Middle frontal gyrus (tissue), 1 donor: ENCODE data around the gene ZPLD1.

Source experiments
- DNase-seq: peaks from one replicate; pipeline ENCODE4 v3.0.0-alpha.2; 2015; ENCODE audit warnings: low spot score; ENCODE audit errors: extremely low spot score

The ZPLD1 gene

GRCh38 chr3:102466001-102466400, 31.2 kb downstream of the ZPLD1 start:
- no peak for DNase-seq

DNA sequence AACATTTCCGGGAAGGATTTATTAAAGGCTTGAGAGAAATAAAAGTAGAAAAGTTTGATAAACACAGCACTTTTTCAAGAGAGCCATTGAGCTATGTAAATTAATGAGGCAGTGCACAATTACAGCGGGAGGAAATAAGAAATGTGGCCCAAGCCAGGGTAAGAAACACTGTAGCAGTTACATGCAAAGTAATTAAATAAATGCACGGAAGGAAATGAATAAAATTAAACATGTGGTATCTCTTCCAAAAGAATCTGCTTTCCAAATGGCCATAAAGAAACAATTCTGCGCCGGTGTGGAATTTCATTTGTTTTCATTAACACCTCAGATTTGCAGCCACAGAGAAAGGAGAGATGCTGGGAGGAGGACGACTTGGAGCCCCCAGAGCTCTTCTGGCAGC, 35.3 kb downstream of the ZPLD1 start:
- no peak for DNase-seq

DNA sequence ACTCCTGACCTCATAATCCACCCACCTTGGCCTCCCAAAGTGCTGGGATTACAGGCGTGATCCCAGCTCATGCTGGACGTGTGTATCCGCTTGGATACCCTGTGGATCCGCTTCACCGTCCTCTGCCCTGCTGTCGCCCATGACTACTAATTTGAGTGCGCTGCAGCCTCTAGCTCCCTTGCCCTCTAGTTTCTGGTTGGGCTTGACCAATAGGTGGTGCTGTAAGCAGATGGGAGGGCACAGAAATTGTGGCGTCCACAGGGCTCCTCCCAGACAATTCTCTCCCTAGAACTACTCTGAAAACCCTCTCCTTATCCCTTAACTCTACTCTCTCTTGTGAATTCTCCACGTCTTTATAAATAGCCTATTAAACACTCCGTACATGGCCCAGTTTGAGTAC, 36.2 kb downstream of the ZPLD1 start:
- DNase-seq: no peak

- DNase-seq: no peak
Measured at GRCh38 chr3:102471491-102471890, 36.7 kb downstream of the ZPLD1 start.

GRCh38 chr3:102473648-102474047, 38.8 kb downstream of the ZPLD1 start:
- no peak for DNase-seq

DNA sequence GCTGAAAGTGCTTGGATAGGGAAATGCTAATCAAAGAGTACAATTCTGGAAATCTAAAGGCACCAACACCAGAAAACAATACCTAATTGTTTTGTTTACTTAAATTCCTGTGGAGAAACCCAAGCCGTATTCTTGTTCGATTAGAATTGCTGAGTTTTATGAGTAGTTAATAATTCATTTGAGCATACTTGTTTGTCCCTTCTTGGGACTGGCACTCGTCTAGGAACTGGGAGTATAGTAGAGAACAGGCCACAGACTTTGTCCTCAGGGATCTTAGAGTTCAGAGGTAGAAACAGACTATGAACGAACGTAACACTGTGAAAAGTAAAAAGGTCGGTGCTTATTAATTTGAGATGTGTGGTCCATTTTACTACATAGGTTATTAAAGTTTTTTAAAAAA, 39.4 kb downstream of the ZPLD1 start:
- DNase-seq: no peak

DNA sequence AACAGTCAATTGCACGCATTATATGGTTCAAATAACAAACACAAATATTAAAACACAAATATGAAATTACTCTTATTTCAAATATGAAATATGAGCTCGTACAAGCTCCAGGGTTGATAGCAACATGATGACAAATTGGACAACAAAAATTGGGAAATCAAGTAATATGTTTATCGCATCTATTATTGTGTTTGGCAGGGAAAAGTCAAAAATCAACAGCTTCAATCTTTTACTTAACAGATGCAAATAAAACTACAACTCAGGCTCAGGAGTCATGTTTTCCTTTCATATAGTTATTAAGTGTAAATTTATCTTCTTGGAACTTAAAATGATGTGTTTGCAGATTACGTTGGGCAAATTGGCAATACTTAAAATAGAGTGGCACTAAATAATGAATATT, 41.4 kb downstream of the ZPLD1 start:
- DNase-seq: no peak

- no peak for DNase-seq
Measured at GRCh38 chr3:102478160-102478559, 43.3 kb downstream of the ZPLD1 start.

DNA sequence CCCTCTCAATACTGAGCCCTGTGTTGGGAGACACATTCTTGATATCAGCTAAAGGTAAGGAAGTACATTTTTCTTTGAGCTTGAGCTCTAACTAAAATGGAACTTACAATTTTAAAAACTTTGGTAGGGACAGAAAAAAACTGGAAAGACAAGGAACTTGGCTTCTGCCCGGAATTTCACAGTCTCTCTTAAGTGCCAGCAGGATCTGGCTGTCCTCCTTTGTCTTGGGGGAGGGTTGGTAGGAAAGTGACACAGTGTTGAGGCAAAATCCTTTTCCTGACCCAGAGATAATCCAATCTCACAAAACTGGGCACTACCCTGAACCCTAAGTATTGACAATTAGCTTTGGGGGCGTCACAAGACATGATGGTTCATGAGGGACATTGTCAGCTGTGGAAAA, 45.3 kb downstream of the ZPLD1 start:
- DNase-seq: no peak

DNA sequence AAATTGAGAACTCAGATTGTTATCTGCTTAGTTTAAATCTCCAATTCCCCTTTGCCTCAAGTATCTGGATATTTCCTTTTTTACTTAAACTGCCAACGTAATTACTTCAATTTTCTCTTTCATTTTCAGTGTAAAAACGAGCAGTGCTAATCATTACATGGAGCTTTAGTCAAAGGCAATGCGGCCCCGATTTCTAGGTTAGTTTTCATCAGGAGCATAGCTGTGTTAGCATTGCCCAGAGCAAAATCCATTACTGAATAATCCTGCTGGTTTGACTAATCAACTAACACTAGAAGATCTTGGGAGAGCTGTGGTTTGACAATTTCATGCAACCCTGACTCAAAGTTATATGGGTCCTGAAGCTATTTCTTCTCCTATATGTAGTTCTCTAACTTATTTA, 46.2 kb downstream of the ZPLD1 start:
- DNase-seq: no peak

DNA sequence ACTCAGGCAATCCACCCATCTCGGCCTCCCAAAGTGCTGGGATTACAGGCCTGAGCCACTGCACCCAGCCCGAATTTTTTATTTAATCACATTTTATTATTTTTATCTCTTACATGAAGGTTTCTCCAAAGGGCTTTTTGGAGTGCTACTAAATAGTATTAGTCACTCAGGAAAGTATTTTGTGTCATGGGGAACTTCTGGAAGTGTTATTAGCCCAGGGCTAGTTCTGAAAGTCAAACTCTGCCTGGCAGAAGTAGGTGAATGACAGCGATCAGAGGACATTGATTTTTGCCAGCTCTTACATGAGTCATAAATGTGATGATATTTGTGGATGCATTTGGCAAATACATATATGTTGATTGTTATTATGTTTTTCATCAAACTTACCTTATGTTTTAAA, 48.7 kb downstream of the ZPLD1 start:
- no peak for DNase-seq

GRCh38 chr3:102484363-102484762, 49.5 kb downstream of the ZPLD1 start:
- no peak for DNase-seq

DNA sequence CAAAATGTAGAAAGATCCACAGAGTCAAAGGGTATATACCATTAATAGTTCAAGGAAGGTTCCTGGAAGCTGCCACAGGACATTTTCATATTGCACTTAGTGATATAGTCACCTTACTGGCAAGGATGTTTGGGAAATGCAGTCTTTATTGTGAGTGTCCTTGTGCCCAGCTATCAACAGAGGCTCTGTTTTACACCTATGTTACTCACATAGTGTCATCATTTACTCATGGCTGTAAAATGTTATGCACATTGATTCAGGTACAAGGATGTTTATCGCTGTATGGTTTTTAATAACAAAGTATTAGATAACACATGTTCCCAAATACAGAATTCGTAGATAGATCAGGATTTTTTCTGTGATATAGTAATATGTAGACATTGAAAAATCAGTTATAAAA, 50.9 kb downstream of the ZPLD1 start:
- no peak for DNase-seq

GRCh38 chr3:102488331-102488730, 53.5 kb downstream of the ZPLD1 start:
- DNase-seq: no peak

- DNase-seq: no peak
Measured at GRCh38 chr3:102492300-102492699, 57.5 kb downstream of the ZPLD1 start.

GRCh38 chr3:102497571-102497970, 62.8 kb downstream of the ZPLD1 start:
- DNase-seq: no peak

- no peak for DNase-seq
Measured at GRCh38 chr3:102505542-102505941, 70.7 kb downstream of the ZPLD1 start.

- no peak for DNase-seq
Measured at GRCh38 chr3:102510663-102511062, 75.8 kb downstream of the ZPLD1 start.

GRCh38 chr3:102511168-102511567, 76.4 kb downstream of the ZPLD1 start:
- no peak for DNase-seq

DNA sequence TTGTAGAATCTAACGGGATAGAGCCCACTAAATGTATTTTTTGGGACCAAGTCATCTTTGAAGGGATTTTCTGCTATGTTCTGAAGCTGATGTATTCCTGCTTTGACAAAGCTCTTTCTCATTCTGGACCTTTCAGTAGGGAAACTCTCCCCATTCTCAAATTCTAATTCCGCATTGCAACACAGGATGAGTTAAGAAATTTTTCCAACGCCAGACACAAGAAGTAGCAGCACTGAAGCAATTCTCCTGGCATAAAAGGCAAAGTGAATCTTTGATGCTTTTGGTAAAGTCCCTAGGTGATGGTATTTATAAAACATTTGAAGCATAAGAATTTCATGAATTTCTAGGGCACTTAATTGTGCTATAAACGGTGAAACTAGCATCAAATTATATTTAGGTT, 76.8 kb downstream of the ZPLD1 start:
- DNase-seq: no peak

GRCh38 chr3:102512734-102513504, 78.1 kb downstream of the ZPLD1 start:
- no peak for DNase-seq

DNA sequence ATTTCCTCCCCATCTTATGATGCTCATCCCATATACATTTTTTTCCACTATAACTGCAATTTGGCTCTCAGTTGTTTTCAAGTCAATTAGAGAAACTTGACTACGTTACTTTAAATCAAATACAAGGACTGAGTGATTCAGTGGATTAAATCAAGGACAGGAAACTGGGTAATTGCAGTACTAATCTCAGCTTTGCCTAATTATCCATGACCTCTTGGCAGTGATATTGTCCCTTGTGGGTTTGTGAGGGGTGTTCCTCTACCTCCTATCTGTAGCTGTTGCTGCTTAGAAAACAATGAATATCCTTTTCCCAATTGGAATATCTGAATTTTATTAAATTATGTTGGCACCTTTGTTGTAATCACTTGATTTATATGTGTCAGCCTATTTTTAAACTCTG, 79.4 kb downstream of the ZPLD1 start:
- DNase-seq: no peak

- no peak for DNase-seq
Measured at GRCh38 chr3:102521246-102521645, 86.4 kb downstream of the ZPLD1 start.

DNA sequence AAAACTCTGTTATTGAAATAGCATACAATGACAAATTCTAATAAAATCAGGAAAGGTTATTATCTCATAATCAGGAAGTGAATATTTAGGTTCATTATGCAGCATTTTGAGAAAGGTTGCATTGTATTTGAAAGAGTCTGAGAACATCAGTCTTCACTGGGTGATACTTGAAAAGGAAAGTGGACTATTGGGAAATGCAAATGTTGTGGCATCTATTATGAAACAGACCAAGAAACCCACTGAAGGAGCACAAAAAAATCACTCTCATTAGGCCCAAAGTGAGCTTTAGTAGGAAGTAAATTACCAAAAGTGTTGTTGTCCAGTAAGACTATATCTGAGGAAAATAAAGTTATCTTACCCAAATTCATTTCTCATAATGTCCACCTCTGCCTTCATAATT, 90.8 kb downstream of the ZPLD1 start:
- no peak for DNase-seq
